Keratinocyte (primary cell): Measurements from ENCODE around the gene AADACL2.
"Not testable (repeated sequence)": the region's sequence is repeated elsewhere in the genome, so short reads cannot be mapped to it uniquely, and the experiment has no call there.

Experiments
- EZH2 ChIP-seq: IDR thresholded peaks from one replicate; pipeline ENCODE4 v1.6.1; 2012; ENCODE audit warnings: inconsistent platforms, mild to moderate bottlenecking, low read length, moderate library complexity
- TF ChIP-seq, protein P1 (sequence below), 3 experiments: IDR thresholded peaks in 1 of 3; conservative IDR thresholded peaks in 1 of 3; optimal IDR thresholded peaks in 1 of 3; 2 replicates in 2 of 3; 3 replicates in 1 of 3; pipeline versions ENCODE3 to v1.5.1; 2011; ENCODE audit warnings: low read length in 3 of 3, mild to moderate bottlenecking in 3 of 3, moderate library complexity in 2 of 3, control low read depth in 1 of 3, inconsistent platforms in 1 of 3; ENCODE audit not compliant: insufficient read depth in 2 of 3; ENCODE audit errors: extremely low read depth in 1 of 3

DNA sequence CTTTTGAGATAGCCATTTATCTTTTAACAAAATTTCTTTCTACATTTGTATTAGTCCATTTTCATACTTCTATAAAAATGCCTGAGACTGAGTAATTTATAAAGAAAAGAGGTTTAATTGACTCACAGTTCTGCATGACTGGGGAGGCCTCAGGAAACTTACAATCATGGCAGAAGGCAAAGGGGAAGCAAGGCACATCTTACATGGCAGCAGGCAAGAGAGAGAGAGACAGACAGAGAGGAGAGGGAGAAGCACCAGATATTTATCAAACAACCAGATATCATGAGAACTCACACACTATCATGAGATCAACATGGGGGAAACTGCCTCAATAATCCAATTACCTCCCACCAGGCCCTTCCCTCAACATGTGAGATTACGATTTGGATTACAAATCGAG, 57.0 kb downstream of the AADACL2 start:
- TF ChIP-seq EZH2 = not testable (repeated sequence)
- TF ChIP-seq, protein P1, sequence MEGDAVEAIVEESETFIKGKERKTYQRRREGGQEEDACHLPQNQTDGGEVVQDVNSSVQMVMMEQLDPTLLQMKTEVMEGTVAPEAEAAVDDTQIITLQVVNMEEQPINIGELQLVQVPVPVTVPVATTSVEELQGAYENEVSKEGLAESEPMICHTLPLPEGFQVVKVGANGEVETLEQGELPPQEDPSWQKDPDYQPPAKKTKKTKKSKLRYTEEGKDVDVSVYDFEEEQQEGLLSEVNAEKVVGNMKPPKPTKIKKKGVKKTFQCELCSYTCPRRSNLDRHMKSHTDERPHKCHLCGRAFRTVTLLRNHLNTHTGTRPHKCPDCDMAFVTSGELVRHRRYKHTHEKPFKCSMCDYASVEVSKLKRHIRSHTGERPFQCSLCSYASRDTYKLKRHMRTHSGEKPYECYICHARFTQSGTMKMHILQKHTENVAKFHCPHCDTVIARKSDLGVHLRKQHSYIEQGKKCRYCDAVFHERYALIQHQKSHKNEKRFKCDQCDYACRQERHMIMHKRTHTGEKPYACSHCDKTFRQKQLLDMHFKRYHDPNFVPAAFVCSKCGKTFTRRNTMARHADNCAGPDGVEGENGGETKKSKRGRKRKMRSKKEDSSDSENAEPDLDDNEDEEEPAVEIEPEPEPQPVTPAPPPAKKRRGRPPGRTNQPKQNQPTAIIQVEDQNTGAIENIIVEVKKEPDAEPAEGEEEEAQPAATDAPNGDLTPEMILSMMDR (optimal IDR thresholded peaks at IDR 0.05 in 1 of 3, IDR thresholded peaks at IDR 0.05 in 1 of 3, conservative IDR thresholded peaks at IDR 0.05 in 1 of 3; ENCODE audit: extremely low read depth in 1 of 3, insufficient read depth in 2 of 3, low read length in 3 of 3) = not testable (repeated sequence)
